Smooth muscle cell (in vitro differentiated cells): ENCODE measurements around the gene PCSK5. TPM values are rescaled to one million over a fixed set of nuclear protein-coding genes. Genes with fewer than 3 reads are reported as not detected.

Experiments used
- DNase-seq: peaks from one replicate; lab custom pipeline; 2025; ENCODE audit not compliant: unreplicated experiment; lab: John Stamatoyannopoulos, UW
- H2AFZ ChIP-seq: fragments of 200-600 bp; sonication (generic); 2 replicates; pipeline ENCODE4 v1.6.0; 2016; ENCODE audit warnings: antibody characterized with exemption, low read depth, mild to moderate bottlenecking
- H3F3A ChIP-seq: fragments of 200-600 bp; sonication (generic); 2 replicates; pipeline ENCODE4 v1.6.0; 2017; ENCODE audit warnings: antibody characterized with exemption, low read depth
- H3K27ac ChIP-seq: fragments of 200-600 bp; sonication (generic); 2 replicates; pipeline ENCODE4 v1.5.1; 2016; ENCODE audit warnings: low read depth, mild to moderate bottlenecking
- H3K27me3 ChIP-seq: fragments of 200-600 bp; sonication (generic); 2 replicates; pipeline ENCODE4 v1.6.1; 2016; ENCODE audit warnings: low read depth, mild to moderate bottlenecking
- H3K36me3 ChIP-seq: fragments of 200-600 bp; sonication (generic); 2 replicates; pipeline ENCODE4 v1.5.1; 2016; ENCODE audit warnings: low read depth
- H3K4me1 ChIP-seq: fragments of 200-600 bp; sonication (generic); 2 replicates; pipeline ENCODE4 v1.5.1; 2016; ENCODE audit warnings: low read depth
- H3K4me2 ChIP-seq: fragments of 200-600 bp; sonication (generic); 2 replicates; pipeline ENCODE4 v1.6.0; 2016; ENCODE audit warnings: mild to moderate bottlenecking
- H3K4me3 ChIP-seq: fragments of 200-600 bp; sonication (generic); 2 replicates; pipeline ENCODE4 v1.5.1; 2016; ENCODE audit warnings: mild to moderate bottlenecking
- H3K79me2 ChIP-seq: fragments of 200-600 bp; sonication (generic); 2 replicates; pipeline ENCODE4 v1.6.0; 2016; ENCODE audit warnings: low read depth, mild to moderate bottlenecking
- H3K9ac ChIP-seq: fragments of 200-600 bp; sonication (generic); 2 replicates; pipeline ENCODE4 v1.6.0; 2016; ENCODE audit warnings: low read depth
- H3K9me3 ChIP-seq: fragments of 200-600 bp; sonication (generic); replicated peaks from 2 replicates; pipeline ENCODE4 v1.5.1; 2016; ENCODE audit warnings: low read depth
- H4K20me1 ChIP-seq: fragments of 200-600 bp; sonication (generic); 2 replicates; pipeline ENCODE4 v1.6.0; 2016; ENCODE audit warnings: low read depth
- WGBS: methylation state at CpG from one replicate; pipeline ENCODE4 v1.1.7; 2016; ENCODE audit warnings: low lambda C conversion rate; 5-methylcytosine and 5-hydroxymethylcytosine counted together
- polyA plus RNA-seq: library from polyadenylated mRNA; unstranded; fragments of >200 nt; fragmentation: Nextera tagmentation; extraction: Ambion mirVana; gene quantifications from 2 replicates; pipeline ENCODE4 v1.2.1, GENCODE V29; 2016
- total RNA-seq: library from RNA; depleted of rRNA; stranded (reverse); fragments of >200 nt; gene quantifications from 2 replicates; pipeline ENCODE4 v1.2.3, GENCODE V29; 2014
- TF ChIP-seq, protein P1 (sequence below): fragments of 200-600 bp; sonication (generic); IDR thresholded peaks from 2 replicates; pipeline ENCODE4 v1.5.1; 2017; ENCODE audit warnings: borderline replicate concordance, mild to moderate bottlenecking, antibody characterized with exemption; ENCODE audit not compliant: insufficient read depth, poor library complexity, severe bottlenecking

The PCSK5 gene
- total and polyA plus RNA-seq, 2 experiments from 2014 or later, result 2.3 to 2.8 TPM

DNA sequence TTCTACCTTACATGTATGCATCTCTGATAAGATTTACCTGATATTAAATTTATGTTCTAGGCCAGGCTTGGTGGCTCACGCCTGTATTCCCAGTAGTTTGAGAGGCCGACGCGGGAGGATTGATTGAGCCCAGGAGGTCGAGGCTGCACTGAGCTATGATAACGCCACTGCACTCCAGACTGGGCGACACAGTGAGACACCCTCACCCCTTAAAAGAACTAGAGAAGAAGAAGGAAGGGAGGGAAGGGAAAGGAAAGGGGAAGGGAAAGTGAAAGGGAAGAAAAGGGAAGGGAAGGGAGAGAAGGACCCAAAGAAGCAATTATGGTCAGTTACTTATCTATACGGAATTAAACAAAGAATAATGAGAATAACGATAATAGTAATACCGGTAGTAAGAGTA, 504.9 kb downstream of the PCSK5 start:
- H3K4me2 ChIP-seq, result peak overlapping the region; percentile 89
- DNase-seq, result no peak
- H3K36me3 ChIP-seq, result no peaks in the 10 kb centered on the region
- H3K79me2 ChIP-seq, result no peaks in the 10 kb centered on the region
- H3K4me1 ChIP-seq, result peaks cover 6% of the 10 kb centered on the region
- peak overlapping the region; percentile 96 for H3K27ac ChIP-seq
- H3F3A ChIP-seq, result peaks cover 9% of the 10 kb centered on the region
- WGBS, result 87% methylated on average over 10 of the region's 10 CpGs
- TF ChIP-seq, protein P1, sequence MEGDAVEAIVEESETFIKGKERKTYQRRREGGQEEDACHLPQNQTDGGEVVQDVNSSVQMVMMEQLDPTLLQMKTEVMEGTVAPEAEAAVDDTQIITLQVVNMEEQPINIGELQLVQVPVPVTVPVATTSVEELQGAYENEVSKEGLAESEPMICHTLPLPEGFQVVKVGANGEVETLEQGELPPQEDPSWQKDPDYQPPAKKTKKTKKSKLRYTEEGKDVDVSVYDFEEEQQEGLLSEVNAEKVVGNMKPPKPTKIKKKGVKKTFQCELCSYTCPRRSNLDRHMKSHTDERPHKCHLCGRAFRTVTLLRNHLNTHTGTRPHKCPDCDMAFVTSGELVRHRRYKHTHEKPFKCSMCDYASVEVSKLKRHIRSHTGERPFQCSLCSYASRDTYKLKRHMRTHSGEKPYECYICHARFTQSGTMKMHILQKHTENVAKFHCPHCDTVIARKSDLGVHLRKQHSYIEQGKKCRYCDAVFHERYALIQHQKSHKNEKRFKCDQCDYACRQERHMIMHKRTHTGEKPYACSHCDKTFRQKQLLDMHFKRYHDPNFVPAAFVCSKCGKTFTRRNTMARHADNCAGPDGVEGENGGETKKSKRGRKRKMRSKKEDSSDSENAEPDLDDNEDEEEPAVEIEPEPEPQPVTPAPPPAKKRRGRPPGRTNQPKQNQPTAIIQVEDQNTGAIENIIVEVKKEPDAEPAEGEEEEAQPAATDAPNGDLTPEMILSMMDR, result no peak
- no peaks in the 10 kb centered on the region for H3K9me3 ChIP-seq
- no peaks in the 10 kb centered on the region for H4K20me1 ChIP-seq
- no peaks in the 10 kb centered on the region for H3K27me3 ChIP-seq
- H3K4me3 ChIP-seq, result peak overlapping the region; percentile 86
- H3K9ac ChIP-seq, result no peak overlapping the region
- H2AFZ ChIP-seq, result peak overlapping the region; percentile 97

DNA sequence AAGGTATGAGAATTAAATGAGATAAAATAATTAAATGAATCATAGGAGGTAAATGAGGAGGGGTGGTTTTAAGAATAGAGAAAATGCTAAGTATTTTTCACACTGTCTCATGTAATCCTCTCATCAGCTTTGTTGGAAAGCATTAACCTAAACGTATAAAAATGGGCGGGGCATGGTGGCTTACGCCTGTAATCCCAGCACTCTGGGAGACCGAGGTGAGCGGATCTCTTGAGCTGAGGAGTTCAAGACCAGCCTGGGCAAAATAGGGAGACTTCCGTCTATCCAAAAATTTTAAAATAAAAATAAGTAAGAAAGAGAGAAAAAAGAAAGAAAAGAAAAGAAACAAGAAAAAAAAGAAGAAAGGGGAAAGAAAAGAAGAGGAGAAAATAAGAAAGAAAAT, 505.7 kb downstream of the PCSK5 start:
- H3K36me3 ChIP-seq, result no peaks in the 10 kb centered on the region

DNA sequence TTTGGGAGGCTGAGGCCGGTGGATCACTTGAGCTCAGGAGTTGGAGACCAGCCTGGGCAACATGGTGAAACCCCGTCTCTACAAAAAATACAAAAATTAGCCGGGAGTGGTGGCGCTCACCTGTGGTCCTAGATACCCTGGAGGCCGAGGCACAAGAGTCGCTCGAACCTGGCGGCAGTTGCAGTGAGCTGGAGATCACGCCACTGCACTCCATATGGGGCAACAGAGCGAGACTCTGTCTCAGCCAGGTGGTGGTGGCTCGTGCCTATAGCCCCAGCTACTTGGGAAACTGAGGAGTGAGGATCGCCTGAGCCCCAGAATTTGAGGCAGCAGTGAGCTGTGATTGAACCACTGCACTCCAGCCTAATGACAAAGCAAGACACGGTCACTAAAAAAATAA, 506.1 kb downstream of the PCSK5 start:
- no peak overlapping the region for H3K4me3 ChIP-seq
- H3K4me2 ChIP-seq, result no peak overlapping the region
- H3K79me2 ChIP-seq, result no peaks in the 10 kb centered on the region
- no peak overlapping the region for H3K9ac ChIP-seq
- no peak overlapping the region for H2AFZ ChIP-seq
- peaks cover 6% of the 10 kb centered on the region for H3K4me1 ChIP-seq
- H3K27me3 ChIP-seq, result no peaks in the 10 kb centered on the region
- H3K36me3 ChIP-seq, result no peaks in the 10 kb centered on the region
- TF ChIP-seq, protein P1, result no peak
- H3F3A ChIP-seq, result peaks cover 9% of the 10 kb centered on the region
- DNase-seq, result no peak
- no peak overlapping the region for H3K27ac ChIP-seq
- H3K9me3 ChIP-seq, result no peaks in the 10 kb centered on the region
- WGBS, result 97% methylated on average over 13 of the region's 13 CpGs
- no peaks in the 10 kb centered on the region for H4K20me1 ChIP-seq

More for the DNA sequence above, 505.7 kb downstream of the PCSK5 start:
- Histone ChIP-seq H3K27ac (no peak overlapping the region), H2AFZ (no peak overlapping the region), H3K4me3 (no peak overlapping the region), H4K20me1 (no peaks in the 10 kb centered on the region), H3K79me2 (no peaks in the 10 kb centered on the region), H3K4me1 (peaks cover 6% of the 10 kb centered on the region), H3K9me3 (no peaks in the 10 kb centered on the region), H3K9ac (no peak overlapping the region), H3K27me3 (no peaks in the 10 kb centered on the region), H3F3A (peaks cover 9% of the 10 kb centered on the region), H3K4me2 (no peak overlapping the region)
- no peak for DNase-seq
- 85% methylated on average over 6 of the region's 6 CpGs for WGBS
- TF ChIP-seq, protein P1, result no peak

DNA sequence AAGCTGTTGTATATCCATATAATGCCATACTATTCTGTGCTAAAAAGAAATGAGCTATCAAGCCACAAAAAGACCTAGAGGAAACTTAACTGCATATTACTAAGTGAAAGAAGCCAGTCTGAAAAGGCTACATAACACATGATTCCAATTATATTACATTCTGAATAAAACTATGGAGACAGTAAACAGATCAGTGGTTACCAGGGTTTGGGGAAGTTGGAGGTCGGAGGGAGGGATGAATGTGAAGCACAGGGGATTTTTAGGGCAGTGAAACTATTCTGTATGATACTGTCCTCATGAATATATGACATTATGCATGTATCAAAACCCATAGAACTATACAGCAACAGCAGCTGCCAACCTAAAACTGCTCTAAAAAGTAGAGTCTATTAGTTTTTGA, 509.4 kb downstream of the PCSK5 start:
- no peaks in the 10 kb centered on the region for H3K9me3 ChIP-seq
- peaks cover 6% of the 10 kb centered on the region for H3K4me1 ChIP-seq
- no peak overlapping the region for H3K4me3 ChIP-seq
- no peaks in the 10 kb centered on the region for H3K79me2 ChIP-seq
- no peak overlapping the region for H2AFZ ChIP-seq
- no peak overlapping the region for H3K27ac ChIP-seq
- H3K9ac ChIP-seq, result no peak overlapping the region
- H3F3A ChIP-seq, result peaks cover 9% of the 10 kb centered on the region
- H3K36me3 ChIP-seq, result no peaks in the 10 kb centered on the region
- no peaks in the 10 kb centered on the region for H4K20me1 ChIP-seq
- 89% methylated on average over 1 of the region's 1 CpG for WGBS
- TF ChIP-seq, protein P1, result no peak
- DNase-seq, result no peak
- H3K27me3 ChIP-seq, result no peaks in the 10 kb centered on the region
- H3K4me2 ChIP-seq, result no peak overlapping the region
